ENCODE data around the gene C1orf105.

Gene C1orf105

GRCh38 chr1:172450524-172450885 is 30.0 kb downstream of the C1orf105 start:
- H2AFZ ChIP-seq (ENCODE audit: low read depth, low read length, severe bottlenecking), result peak overlapping the region; percentile 74
- peak overlapping the region; percentile 7; the same call in 1 of the 2 replicates for H3K9ac ChIP-seq (ENCODE audit: low read length)
- no peaks in the 10 kb centered on the region for H3K36me3 ChIP-seq (ENCODE audit: low read length)
- no peaks in the 10 kb centered on the region for H4K20me1 ChIP-seq (ENCODE audit: low read depth, low read length)
- H3K4me3 ChIP-seq (ENCODE audit: insufficient read depth, low read length, poor library complexity, severe bottlenecking), result no peak overlapping the region
- no peaks in the 10 kb centered on the region for H3F3A ChIP-seq (ENCODE audit: insufficient read depth)
- H3K27me3 ChIP-seq (ENCODE audit: low read length), result no peaks in the 10 kb centered on the region
- no peaks in the 10 kb centered on the region for H3K79me2 ChIP-seq (ENCODE audit: insufficient read depth, low read length)
- no peaks in the 10 kb centered on the region for H3K9me3 ChIP-seq (ENCODE audit: insufficient read depth, low read length)
- no peaks in the 10 kb centered on the region for H3K9me2 ChIP-seq (replicated peaks; ENCODE audit: insufficient read depth, low read length)
- no peak for TF ChIP-seq EZH2phosphoT487 (conservative IDR thresholded peaks at IDR 0.05; ENCODE audit: low read length)
- TF ChIP-seq, protein P1, sequence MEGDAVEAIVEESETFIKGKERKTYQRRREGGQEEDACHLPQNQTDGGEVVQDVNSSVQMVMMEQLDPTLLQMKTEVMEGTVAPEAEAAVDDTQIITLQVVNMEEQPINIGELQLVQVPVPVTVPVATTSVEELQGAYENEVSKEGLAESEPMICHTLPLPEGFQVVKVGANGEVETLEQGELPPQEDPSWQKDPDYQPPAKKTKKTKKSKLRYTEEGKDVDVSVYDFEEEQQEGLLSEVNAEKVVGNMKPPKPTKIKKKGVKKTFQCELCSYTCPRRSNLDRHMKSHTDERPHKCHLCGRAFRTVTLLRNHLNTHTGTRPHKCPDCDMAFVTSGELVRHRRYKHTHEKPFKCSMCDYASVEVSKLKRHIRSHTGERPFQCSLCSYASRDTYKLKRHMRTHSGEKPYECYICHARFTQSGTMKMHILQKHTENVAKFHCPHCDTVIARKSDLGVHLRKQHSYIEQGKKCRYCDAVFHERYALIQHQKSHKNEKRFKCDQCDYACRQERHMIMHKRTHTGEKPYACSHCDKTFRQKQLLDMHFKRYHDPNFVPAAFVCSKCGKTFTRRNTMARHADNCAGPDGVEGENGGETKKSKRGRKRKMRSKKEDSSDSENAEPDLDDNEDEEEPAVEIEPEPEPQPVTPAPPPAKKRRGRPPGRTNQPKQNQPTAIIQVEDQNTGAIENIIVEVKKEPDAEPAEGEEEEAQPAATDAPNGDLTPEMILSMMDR (IDR thresholded peaks at IDR 0.05; ENCODE audit: insufficient read depth, low read length, poor library complexity, severe bottlenecking), result no peak
- H3K4me2 ChIP-seq (ENCODE audit: low read depth, low read length, poor library complexity, severe bottlenecking), result peak overlapping the region; percentile 17
- H3K27ac ChIP-seq (ENCODE audit: low read depth, low read length), result no peak overlapping the region

DNA sequence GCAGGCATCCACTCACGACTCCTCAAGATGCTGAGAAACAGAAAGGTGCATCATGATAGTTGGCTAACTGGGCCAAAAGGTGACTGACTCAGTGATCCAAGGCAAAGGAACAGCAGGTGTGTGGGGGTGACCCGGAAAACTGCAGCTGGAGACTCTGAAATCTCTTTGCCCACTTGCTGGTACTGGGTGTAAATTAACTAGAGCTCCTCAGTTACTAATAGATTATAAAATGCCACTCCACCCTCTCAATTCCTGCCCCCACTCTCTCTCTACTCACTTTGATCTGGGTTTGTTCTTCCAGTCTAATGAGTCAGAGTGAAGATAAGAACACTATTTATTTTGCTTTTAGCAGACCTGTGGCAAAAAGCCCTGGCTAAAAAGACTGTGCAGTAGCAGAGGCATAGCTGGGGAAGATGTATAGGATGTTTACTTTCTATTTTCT is 30.5 kb downstream of the C1orf105 start:
- Histone ChIP-seq H4K20me1 (ENCODE audit: low read depth, low read length) (no peaks in the 10 kb centered on the region), H3K4me3 (ENCODE audit: insufficient read depth, low read length, poor library complexity, severe bottlenecking) (no peak overlapping the region), H3K36me3 (ENCODE audit: low read length) (no peaks in the 10 kb centered on the region), H3K9ac (ENCODE audit: low read length) (0 out of 2 replicates have a peak overlapping the region, but pooled peaks have one; percentile 7), H3F3A (ENCODE audit: insufficient read depth) (no peaks in the 10 kb centered on the region), H3K79me2 (ENCODE audit: insufficient read depth, low read length) (no peaks in the 10 kb centered on the region), H3K9me3 (ENCODE audit: insufficient read depth, low read length) (no peaks in the 10 kb centered on the region), H3K9me2 (replicated peaks; ENCODE audit: insufficient read depth, low read length) (no peaks in the 10 kb centered on the region), H3K27me3 (ENCODE audit: low read length) (no peaks in the 10 kb centered on the region), H3K27ac (ENCODE audit: low read depth, low read length) (no peak overlapping the region), H2AFZ (ENCODE audit: low read depth, low read length, severe bottlenecking) (peak overlapping the region; percentile 74), H3K4me2 (ENCODE audit: low read depth, low read length, poor library complexity, severe bottlenecking) (peak overlapping the region; percentile 17)
- TF ChIP-seq, protein P1 (IDR thresholded peaks at IDR 0.05; ENCODE audit: insufficient read depth, low read length, poor library complexity, severe bottlenecking), result no peak
- no peak for TF ChIP-seq EZH2phosphoT487 (conservative IDR thresholded peaks at IDR 0.05; ENCODE audit: low read length)

- Histone ChIP-seq H3K4me2 (ENCODE audit: low read depth, low read length, poor library complexity, severe bottlenecking) (no peak overlapping the region), H3K9me2 (replicated peaks; ENCODE audit: insufficient read depth, low read length) (no peaks in the 10 kb centered on the region), H2AFZ (ENCODE audit: low read depth, low read length, severe bottlenecking) (no peak overlapping the region), H3K4me3 (ENCODE audit: insufficient read depth, low read length, poor library complexity, severe bottlenecking) (no peak overlapping the region), H3K9ac (ENCODE audit: low read length) (no peak overlapping the region), H3K79me2 (ENCODE audit: insufficient read depth, low read length) (no peaks in the 10 kb centered on the region), H3F3A (ENCODE audit: insufficient read depth) (no peaks in the 10 kb centered on the region), H3K36me3 (ENCODE audit: low read length) (no peaks in the 10 kb centered on the region), H3K27ac (ENCODE audit: low read depth, low read length) (no peak overlapping the region), H4K20me1 (ENCODE audit: low read depth, low read length) (no peaks in the 10 kb centered on the region), H3K9me3 (ENCODE audit: insufficient read depth, low read length) (no peaks in the 10 kb centered on the region), H3K27me3 (ENCODE audit: low read length) (no peaks in the 10 kb centered on the region)
- no peak for TF ChIP-seq EZH2phosphoT487 (conservative IDR thresholded peaks at IDR 0.05; ENCODE audit: low read length)
- TF ChIP-seq, protein P1 (IDR thresholded peaks at IDR 0.05; ENCODE audit: insufficient read depth, low read length, poor library complexity, severe bottlenecking), result no peak
These were observed 32.2 kb downstream of the C1orf105 start for GRCh38 chr1:172452536-172453152.

Data from SU-DHL-6 (cell line).